GM12875 (cell line): ENCODE measurements around the gene NLRC5.

Experiments
- H3K4me3 ChIP-seq: one replicate; pipeline ENCODE4 v1.5.1; 2011; ENCODE audit warnings: low read depth, low read length, control low read depth
- TF ChIP-seq, protein P1 (sequence below): IDR thresholded peaks from 2 replicates; pipeline ENCODE4 v1.5.1; 2011; ENCODE audit warnings: low read depth, mild to moderate bottlenecking, control low read depth, inconsistent platforms, low read length, moderate library complexity, borderline replicate concordance; ENCODE audit not compliant: insufficient read depth

Gene NLRC5

DNA sequence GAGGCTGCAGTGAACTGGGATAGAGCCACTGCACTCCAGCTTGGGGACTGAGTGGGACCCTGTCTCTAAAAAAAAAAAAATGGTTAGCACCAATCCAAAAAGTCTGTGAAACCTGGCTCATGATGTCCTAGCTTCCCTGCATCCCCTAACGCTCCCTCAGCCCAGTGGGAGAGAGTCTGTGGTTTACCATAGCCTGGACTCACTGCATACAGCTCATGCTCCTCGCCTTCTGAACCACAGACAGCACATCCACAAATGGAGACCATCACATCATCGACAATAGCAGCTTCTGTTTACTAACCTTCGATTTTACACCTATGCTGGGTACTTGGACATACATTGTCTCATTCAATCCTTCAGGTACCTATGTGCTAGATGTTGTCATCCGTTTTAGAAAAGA, 43.6 kb downstream of the NLRC5 start:
- TF ChIP-seq, protein P1, sequence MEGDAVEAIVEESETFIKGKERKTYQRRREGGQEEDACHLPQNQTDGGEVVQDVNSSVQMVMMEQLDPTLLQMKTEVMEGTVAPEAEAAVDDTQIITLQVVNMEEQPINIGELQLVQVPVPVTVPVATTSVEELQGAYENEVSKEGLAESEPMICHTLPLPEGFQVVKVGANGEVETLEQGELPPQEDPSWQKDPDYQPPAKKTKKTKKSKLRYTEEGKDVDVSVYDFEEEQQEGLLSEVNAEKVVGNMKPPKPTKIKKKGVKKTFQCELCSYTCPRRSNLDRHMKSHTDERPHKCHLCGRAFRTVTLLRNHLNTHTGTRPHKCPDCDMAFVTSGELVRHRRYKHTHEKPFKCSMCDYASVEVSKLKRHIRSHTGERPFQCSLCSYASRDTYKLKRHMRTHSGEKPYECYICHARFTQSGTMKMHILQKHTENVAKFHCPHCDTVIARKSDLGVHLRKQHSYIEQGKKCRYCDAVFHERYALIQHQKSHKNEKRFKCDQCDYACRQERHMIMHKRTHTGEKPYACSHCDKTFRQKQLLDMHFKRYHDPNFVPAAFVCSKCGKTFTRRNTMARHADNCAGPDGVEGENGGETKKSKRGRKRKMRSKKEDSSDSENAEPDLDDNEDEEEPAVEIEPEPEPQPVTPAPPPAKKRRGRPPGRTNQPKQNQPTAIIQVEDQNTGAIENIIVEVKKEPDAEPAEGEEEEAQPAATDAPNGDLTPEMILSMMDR = no peak
- no peak overlapping the region for H3K4me3 ChIP-seq

DNA sequence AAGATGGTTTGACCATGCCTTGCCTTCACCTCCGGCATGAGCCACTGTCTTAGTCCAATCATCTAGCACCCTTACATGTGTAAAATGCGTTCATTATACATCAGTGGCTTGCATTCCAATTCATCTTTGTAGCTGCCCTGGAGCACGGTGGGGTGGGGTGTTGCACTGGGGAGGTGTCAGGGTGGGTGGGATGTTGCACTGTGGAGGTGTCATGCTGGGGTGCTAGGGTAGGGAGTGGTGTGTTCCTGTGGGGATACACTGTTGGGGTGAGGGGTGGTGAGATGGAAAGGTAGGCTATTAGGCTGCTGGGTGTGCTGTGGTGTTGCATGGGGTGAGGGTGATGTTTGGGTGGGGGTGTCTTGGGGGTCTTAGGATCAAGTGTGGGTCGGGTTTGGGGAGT, 47.0 kb downstream of the NLRC5 start:
- TF ChIP-seq, protein P1 = no peak
- no peak overlapping the region for H3K4me3 ChIP-seq

DNA sequence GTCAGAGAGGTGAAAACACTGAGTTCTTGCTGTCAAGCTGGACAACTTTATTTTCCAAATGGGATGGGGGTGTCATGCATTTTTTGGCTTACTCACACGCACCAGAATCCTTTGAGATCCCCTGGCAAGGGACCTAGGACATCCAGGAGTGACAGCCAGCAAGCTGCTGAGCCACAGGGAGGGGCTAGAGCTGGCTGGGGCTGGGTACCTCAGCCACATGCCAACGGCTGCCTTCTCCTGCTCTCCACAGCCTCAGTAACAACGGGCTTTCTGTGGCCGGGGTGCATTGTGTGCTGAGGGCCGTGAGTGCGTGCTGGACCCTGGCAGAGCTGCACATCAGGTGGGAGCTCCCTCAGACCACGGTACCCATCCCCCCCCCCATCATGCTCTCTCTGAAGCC, 47.6 kb downstream of the NLRC5 start:
- TF ChIP-seq, protein P1 = no peak
- H3K4me3 ChIP-seq = no peak overlapping the region

DNA sequence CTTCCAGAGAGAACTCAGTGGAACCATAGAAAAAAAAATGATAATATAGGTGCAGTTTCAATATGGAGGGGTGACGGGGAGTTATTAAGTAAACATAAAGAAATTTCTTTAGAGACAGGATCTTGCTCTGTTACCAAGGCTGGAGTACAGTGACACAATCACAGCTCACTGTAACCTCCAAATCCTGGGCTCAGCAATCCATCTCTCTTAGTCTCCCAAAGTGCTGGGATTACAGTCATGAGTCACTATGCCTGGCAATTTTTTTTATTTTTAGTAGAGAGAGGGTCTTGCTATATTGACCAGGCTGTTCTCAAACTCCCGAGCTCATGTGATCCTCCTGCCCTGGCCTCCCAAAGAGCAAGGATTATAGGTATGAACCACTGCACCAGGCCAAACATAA, 48.8 kb downstream of the NLRC5 start:
- TF ChIP-seq, protein P1 = no peak
- H3K4me3 ChIP-seq = no peak overlapping the region

DNA sequence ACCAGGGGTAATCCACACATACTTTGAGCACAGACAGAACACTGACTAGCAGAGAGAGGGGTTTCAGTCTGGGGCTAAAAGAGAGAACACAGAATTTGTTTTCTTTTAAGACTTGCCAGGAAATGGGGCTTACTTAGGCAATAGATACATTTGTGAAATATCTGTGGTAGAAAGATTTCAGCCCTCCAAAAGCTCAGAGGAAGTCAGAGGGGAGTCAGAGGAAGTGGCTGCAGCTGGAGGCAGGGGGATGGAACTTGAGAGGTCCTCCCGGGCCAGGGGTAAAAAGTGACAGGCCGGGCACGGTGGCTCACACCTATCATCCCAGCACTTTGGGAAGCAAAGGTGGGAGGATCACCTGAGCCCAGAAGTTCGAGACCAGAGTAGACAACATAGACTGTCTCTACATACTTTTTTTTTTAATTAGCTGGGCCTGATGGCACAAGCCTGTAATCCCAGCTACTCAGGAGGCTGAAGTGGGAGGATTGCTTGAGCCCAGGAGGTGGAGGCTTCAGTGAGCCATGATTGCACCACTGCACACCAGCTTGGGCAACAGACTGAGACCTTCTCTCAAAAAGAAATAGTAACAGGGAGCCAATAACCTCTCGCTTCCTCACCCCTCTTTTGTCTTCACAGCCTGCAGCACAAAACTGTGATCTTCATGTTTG, 49.9 kb downstream of the NLRC5 start:
- TF ChIP-seq, protein P1 = no peak
- H3K4me3 ChIP-seq = peak overlapping the region; percentile 19

DNA sequence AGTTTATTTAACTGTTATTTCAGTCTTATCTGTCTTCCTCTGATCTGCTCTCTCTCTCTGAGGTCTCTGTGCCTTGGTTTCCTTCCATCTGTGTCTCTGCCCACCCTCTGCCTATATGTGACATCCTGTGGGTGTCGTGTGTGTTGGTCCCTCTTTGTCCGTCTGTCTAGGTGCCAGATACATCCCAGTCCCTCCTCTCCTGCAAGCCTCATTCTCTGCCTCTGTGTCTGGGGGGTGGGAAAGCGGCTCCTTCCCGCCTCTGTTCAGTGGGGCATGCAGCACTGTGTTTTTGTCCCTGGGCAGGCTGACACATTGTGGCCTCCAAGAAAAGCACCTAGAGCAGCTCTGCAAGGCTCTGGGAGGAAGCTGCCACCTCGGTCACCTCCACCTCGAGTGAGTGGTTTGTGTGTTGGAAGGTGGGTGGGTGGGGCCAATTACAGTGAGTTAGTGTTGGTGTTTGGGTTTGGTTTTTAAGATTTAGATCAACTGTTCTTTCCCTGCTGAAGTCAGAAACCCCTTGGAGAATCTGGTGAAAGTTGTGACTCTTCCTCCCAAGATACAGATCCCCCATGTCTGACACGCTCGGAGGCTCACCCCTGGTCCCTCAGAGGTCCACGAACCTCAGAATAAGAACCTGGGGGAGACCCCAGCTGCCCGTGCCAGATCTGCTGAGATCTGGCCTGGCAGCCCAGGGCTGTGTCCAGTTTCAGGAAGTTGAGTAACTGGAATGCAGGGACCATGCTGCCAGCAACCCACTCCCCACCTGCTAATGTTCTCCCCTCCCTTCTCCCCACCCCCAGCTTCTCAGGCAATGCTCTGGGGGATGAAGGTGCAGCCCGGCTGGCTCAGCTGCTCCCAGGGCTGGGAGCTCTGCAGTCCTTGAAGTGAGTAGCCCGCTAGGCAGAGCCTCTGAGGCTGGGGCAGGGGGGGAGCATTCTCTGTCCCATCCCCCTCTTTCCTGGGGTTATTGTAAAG, 52.1 kb downstream of the NLRC5 start:
- TF ChIP-seq, protein P1 = no peak
- peak overlapping the region; percentile 19 for H3K4me3 ChIP-seq
